Head of caudate nucleus (tissue), 42 donors: ENCODE measurements around the gene TPCN2.

Experiments used
- DNase-seq, 42 donors: peaks; one replicate each; pipeline versions ENCODE4 v3.0.0 to v3.0.0-alpha.2; 2020 to 2021; ENCODE audit warnings: mixed read lengths in 7 of 42
- intact Hi-C: fragments of 100-400 bp; cut with DNase I; formaldehyde crosslinking; loops from one replicate; pipeline ENCODE4 v1.15.0; 2022

TPCN2 gene

DNA sequence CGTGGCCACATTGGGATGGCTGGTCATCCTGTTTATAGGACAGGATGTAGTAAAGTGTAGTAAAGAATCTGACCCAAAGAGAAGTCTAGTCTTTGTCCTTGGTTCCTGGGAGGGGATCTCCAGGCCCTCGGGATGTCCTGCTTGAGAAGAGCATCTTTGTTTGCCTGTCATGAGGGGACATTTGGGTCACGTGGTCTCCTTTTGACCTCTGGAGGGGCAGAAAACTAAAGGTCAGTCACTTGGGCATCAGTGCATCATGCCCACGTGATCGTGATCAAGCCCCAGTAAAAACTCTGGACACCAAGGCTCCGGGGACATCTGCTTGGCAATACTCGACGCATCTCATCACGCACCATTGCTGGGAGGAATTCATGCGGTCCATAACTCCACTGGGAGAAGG lies 116.1 kb downstream of the TPCN2 start:
- intact Hi-C loops = no loop called here
- peak in 1 of 42 donors; percentile 15 for DNase-seq

DNA sequence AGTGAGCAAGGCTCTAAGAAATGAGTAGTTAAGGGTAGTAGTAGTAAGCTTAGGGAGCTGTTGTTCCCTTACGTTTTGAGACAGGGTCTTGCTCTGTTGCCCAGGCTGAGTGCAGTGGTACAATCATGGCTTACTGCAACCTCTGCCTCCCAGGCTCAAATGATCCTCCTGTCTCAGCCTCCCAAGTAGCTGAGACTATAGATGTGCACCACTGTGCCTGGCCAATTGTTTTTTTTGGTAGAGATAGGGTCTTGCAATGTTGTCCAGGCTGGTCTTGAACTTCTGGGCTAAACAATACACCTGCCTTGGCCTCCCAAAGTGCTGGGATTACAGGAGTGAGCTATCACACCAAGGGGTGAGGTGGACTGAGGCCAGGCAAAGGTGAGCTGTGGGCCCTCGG lies 117.0 kb downstream of the TPCN2 start:
- intact Hi-C loops = no loop called here

DNA sequence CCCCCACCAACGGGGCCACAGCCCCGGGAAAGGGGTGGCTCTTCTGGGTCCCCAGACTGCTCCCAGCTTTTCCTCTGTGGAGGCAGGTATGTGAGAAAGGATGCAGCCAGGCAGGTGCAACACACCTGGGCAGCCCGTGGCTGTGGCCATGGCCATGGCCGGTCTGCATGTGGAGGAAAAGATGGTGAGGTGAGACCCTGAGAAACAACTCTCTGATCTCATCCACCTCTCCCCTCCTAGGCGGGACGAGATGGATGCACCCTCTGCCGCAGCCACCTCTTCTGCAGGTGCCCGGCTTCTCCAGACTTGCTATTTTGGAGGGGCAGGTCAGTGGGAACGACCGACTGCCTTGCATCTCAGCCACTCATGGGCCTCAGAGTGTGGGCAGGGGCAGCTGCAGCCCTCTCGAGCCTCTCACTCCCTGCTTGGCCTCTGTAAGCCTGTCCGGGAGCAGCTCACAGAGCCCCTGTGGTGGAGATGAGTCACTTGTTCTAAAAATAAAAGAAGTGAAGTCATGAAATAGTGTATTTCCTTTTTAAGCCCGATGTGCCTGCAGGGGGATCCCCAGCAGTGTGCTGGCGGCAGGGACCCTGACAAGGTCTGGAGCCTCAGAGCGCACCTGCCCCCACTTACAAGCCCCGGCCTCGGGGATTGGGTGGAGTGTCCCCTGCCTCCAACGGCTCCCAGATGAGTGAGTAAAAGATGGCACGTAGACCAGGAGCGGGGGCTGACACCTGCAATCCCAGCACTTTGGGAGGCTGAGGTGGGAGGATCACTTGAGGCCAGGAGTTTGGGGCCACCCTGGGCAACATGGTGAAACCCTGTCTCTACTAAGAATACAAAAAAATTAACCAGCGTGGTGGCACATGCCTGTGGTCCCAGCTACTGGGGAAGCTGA lies 117.7 kb downstream of the TPCN2 start:
- DNase-seq = peak in 23 of 42 donors; percentile 6 to 71 (median 27)
- intact Hi-C loops = no loop called here

More for the DNA sequence above, 117.0 kb downstream of the TPCN2 start:
- DNase-seq = peak in 1 of 42 donors; percentile 27

DNA sequence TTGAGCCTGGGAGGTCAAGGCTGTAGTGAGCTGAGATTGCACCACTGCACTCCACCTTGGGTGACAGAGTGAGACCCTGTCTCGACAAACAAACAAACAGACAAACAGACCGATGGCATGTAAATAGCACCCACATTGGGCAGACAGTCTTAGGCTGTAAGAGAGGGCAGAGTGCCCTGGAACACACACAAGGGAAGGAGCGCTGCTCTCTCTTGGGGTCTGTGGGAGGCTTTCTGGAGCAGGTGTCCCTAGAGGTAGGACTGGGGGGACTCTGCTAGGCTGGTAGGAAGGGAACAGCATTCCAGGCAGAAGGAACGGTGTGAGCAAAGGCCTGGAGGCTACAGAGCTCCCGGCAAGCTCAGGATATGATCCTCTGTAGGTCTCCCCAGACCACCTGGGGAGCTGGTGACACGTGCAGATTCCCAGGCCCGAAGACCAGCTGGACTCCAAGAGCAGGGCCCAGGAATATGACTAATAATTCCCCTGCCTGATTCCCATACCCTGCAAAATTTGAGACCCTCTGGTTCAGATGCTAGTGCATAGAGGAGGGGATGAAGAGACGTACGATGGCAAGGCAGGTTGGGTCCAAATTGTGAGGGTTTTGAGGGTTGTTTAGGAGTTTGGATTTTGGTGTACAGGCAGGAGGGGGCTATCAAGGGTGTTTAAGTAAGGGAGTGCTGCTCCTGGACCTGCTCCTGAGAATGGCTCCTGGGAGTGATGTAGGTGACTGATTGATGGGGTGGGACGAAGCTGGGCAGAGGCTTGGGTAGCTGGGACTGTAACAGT lies 118.6 kb downstream of the TPCN2 start:
- intact Hi-C loops = no loop called here
- DNase-seq = no peak

DNA sequence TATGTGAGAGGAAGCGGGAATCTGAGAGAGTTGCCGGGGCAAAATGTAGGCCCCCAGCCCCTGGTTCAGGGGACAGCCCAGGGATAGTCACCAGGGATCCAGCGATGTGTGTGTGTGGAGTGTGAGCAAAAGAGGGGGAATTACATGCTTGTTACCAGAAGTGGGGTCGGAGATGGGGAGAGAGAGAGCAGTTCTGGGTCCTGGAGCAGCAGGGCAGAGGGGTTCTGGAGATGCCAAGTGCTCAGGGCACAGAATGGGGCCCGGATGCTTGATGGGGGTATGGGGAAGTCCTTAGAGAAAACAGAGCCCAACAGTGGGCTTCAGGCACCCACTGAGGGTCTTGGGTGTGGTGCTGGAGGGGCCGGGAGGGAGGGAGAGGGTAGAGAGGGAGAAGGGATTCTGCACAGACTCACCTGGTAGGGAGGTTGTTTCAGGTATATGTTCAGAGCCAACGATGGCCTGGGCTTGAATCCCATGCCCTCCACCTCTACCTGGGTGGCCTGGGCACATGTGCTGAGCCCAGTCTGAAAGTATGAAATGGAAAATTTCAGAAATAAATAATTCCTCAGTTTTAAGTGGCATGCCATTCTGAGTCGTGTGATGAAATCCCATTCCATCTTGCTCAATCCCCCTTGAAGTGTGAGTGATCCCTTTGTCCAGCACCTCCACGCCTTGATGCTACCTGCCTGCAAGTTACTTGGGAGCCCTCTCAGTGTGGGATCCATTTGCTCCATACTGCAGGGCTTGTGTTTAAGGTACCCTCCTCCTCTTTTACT lies 119.4 kb downstream of the TPCN2 start:
- intact Hi-C loops = no loop called here
- no peak for DNase-seq

DNA sequence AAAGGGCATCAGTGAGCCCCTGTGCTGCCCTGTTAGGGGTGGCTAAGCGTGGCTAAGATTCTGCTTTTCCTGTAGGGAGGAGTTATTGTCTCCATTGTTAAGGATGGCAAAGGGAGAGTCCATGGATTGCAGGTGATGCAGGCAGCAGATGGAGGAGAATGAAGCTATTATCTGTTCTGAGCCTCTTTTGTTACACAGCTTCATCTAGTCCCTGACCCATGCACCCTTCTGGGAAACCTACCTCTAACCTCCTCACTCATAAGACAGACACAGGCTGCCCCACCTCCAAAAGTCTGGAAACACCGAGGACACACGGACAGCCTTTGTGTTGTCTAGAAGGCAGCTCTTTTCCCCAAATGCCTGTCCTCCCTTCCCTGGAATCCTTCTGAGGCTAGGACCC lies 120.7 kb downstream of the TPCN2 start:
- intact Hi-C loops = no loop called here
- no peak for DNase-seq

DNA sequence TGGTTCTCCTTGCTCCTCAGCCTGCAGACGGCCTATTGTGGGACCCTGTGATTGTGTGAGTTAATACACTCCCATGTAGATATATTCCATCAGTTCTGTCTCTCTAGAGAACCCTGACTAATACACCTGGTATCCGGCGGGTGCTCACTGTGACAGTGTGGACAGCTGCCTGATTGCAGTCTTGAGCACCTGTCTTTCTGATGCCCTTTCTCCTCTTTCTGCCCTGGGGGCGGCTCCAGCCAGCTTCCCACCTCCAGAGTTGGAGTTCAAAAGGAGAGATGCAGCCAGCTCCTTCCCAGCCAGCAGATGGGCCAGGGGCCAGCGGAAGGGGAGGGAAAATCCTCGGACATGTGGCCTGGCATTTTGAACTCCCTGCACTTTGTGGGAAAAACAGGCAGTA lies 122.0 kb downstream of the TPCN2 start:
- intact Hi-C loops = no loop called here
- DNase-seq = peak in 1 of 42 donors; percentile 11

DNA sequence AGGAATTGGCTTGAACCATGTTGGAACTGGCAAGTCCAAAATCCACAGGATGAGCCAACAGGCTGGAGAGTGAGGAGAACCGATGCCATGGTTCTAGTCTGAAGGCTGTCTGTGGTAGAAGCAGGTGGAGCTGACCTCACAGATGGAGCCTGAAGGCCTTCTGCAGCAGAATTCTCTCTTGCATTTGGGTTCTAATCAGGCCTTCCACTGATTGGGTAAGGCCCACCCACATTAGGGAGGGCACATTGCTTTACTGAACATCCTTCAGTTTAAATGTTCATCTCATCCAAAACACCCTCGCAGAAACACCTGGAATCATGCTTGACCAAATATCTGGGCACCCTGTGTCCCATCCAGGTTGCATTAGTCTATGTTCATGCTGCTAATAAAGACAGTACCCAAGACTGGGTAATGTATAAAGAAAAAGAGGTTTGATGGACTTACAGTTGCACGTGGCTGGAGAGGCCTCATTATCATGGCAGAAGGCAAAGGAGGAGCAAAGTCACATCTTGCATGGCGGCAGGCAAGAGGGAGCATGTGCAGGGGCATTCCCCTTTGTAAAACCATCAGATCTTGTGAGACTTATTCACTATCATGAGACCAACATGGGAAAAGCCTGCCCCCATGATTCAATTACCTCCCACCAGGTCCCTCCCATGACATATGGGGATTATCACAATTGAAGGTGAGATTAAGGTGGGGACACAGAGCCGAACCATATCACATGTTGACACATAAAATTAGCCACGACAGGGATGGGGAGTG lies 122.9 kb downstream of the TPCN2 start:
- DNase-seq = no peak
- intact Hi-C loops = no loop called here

DNA sequence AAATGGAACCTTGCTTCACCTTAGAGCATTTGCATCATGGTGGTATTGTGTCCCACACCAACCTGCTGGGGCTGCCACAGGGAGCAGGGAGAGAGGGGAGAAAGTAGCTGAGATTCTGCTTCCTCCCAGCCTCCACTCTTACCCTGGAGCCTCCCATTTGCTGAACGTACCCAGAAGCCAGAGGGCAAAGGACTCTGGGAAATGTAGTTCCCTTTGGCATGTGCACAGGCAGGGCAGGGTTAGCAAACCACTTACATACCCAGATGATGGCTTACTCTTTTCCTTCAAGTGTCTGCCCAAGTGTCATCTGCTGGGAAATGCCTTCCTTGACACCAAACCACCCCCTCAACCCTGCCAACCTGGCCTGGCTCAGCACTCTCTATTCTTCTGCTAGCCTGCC lies 123.9 kb downstream of the TPCN2 start:
- no peak for DNase-seq
- intact Hi-C loops = no loop called here

DNA sequence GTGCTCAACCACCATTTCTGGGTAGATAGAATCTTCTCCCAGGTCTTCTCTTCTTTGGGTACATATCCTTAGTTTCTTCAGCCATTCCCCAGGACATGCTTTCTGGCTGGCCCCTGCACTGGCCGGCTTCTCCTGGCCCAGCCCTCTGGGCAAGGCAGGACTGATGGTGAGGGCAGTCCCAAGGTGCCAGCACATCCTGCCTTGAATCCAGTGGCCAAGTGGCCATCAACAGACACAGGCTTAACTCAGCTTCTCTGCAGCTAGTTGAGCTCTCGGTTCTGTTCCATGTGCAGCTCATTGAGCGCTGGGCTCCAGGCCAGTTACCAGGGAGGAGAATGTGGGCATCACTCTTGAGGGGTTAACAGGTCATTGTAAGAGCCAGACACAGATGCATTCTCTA lies 124.6 kb downstream of the TPCN2 start:
- no peak for DNase-seq
- intact Hi-C loops = no loop called here

DNA sequence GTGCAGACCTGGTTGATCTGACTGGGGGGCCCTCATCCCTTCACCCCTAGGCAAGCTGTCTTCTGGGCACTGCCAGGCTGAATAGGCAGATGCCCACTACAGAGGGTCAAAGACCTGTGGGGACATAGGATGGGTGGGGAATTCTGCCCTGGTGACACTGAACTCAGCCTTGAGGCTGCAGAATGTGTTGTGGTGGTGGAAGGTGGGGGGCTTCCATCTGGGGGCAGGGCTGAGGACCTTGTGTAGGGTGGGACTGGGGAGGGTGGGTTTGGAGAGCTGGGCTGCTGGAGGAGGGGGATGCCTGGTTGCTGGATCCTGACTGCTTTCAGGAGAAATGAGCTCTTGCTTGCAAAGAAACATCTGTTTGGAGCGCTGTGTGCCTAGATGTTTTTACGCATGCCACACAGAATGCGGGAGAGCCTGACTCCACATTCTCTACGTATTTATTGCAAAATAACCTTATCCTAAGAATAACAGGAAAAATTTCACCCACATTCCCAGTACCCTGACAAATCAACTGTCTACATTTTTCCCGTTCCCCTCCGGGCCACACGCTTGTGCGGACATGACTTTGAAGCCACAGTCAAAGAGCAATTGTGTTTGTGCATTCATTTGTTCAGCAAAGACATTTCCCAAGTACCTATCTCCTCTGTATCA lies 125.3 kb downstream of the TPCN2 start:
- no peak for DNase-seq
- intact Hi-C loops = no loop called here

DNA sequence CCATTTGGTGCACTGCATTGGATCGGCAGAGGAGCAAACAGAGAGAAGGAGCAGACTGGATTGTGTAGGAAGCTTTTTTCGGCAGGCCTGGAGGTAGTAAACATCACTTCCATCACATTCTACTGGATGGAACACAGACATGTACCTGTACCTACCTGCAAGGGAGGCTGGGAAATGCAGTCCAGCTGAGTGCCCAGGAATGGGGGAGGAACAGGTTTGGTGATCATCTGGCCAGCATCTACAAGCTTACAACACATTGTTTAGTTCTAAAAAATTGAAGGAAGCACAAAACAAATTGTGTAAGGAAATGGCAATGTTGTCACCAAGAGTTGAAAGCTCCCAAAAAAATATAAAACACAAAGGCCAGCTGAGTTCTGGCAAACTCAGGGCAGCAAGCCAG lies 126.1 kb downstream of the TPCN2 start:
- intact Hi-C loops = no loop called here
- DNase-seq = no peak

DNA sequence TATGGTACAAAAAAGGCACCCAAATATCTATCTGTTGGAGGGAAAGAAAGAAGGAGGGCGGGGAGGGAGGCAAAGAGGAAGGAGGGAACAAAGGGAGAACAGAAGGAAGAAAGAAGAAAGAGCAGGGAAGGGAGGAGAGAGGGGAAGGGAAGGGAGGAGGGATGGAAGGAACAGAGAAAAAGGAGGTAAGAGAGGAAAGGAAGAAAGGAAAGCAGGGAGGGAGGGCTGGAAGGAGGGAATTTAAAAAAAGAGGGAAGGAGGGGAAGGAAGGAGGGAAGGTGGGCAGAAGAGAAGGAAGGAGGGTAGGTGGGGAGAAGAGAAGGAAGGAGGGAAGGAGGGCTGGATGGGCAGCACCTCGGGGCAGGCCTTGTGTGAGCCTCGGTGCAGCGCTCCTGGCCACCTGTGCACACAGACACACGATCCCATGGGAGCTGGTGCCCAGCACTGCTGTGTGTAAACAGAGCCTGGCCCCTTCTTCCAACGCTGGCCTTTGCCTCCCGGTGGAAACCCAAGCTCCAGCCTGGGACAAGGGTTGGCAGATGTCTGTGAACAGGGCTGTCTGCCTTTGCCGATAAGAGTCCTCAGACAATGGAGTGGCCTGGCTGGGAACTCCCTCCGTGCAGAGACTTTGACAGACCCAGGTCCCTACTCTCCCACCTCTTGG lies 130.2 kb downstream of the TPCN2 start:
- intact Hi-C loops = no loop called here
- DNase-seq = peak in 1 of 42 donors; percentile 9

DNA sequence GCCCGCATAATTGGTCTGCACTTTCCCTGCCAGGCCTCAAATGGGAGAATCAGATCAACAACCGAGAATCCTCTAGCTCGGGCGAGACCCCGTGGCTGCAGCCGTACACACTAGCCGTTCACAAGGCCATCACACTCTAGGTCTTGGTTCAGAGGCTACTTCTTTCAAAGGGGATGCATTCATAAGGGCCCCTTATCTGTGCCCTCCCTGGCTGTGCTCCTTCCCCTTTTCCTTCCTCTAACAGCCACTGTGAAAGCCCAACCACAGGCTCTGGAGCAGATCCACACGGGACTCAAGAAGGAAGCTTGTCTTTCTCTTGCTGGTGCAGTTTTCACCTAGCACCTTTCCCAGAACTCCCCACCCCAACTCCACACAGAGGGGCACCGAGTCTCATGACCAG lies 131.5 kb downstream of the TPCN2 start:
- peak in 1 of 42 donors; percentile 22 for DNase-seq
- intact Hi-C loops = no loop called here

DNA sequence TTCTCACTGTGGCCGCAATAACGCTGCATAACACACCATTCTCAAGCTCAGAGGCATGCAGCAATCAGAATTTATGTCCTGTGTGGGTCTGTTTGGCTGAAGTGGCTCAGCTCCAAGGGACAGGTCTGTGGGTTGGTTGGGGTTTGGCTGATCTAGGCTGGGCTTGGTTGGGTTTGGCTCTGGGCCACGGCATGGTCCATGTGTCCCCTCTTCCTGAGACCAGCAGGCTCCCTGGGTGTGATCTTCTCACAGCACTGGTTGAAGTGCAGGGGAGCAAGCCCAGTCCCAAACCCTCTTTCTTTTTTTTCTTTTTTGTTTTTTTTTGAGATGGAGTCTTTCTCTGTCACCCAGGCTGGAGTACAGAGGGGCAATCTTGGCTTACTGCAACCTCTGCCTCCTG lies 132.0 kb downstream of the TPCN2 start:
- intact Hi-C loops = no loop called here
- no peak for DNase-seq

DNA sequence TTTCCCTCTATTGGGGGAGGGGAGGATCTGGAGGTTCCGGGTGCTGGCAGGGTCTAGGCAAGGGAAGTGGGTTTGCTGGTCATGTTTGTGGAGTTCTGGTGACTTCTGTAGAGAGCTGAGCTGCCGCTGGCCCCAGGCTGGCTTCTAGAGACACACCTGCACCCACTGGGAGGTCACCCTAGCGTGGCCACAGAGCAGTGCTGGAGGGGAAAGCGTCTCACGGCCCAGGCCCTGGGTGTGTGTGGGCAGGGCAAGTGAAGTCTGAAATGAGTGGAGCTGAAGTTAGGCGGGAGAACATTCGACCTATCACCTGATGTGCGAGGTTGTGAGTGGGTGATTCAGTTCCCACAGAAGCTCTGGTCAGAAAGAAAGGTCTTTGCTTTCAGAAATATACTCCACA lies 134.9 kb downstream of the TPCN2 start:
- DNase-seq = no peak
- intact Hi-C loops = no loop called here
